HG02981 (cell line): ENCODE results near the gene ACADVL.
A peak's percentile ranks its signal among the peaks of the same experiment; 100 is the strongest.
"Not testable (repeated sequence)": the region's sequence is repeated elsewhere in the genome, so short reads cannot be mapped to it uniquely, and the experiment has no call there.

Experiments
- ATAC-seq: cut with Tn5 transposase; IDR thresholded peaks from one replicate; pipeline ENCODE4 v1.9.1; 2021; ENCODE audit warnings: mild to moderate bottlenecking, moderate library complexity; ENCODE audit not compliant: unreplicated experiment

Gene ACADVL

DNA sequence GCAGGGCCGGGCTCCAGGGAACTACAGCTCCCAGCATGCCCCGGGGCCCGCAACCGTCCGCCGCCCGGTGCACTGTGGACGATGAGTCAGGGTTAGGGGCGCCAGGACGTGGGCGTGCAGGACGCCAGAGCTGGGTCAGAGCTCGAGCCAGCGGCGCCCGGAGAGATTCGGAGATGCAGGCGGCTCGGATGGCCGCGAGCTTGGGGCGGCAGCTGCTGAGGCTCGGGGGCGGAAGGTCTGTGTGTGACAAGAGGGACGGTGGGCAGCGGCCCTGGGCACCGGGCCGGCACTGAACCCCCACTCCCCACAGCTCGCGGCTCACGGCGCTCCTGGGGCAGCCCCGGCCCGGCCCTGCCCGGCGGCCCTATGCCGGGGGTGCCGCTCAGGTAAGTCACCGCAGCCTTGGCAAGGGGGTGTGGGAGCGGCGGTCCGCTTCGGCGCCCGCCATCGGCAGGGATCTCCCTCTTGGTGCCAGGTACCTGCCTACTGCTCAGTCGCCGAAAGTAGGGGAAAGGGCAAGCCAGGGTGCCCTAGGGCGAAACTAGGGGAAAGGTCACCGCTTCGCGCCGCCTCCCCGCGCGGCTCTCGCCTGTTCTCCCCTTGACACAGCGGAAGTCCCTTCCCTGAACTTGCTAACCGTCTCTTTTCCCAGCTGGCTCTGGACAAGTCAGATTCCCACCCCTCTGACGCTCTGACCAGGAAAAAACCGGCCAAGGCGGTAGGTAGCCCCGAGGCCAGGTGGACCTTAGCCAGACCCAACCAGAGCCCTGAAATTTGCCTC, at the start of gene ACADVL, which contains the start of gene DLG4:
Gene ACADVL, plus strand, starts transcription at position 127 of the 781 bp plus-strand sequence. Its CDS starts 47 bp downstream, at position 174.
Gene DLG4, minus strand, starts transcription at position 25 of the 781 bp plus-strand sequence.
- ATAC-seq = peak; percentile 48

DNA sequence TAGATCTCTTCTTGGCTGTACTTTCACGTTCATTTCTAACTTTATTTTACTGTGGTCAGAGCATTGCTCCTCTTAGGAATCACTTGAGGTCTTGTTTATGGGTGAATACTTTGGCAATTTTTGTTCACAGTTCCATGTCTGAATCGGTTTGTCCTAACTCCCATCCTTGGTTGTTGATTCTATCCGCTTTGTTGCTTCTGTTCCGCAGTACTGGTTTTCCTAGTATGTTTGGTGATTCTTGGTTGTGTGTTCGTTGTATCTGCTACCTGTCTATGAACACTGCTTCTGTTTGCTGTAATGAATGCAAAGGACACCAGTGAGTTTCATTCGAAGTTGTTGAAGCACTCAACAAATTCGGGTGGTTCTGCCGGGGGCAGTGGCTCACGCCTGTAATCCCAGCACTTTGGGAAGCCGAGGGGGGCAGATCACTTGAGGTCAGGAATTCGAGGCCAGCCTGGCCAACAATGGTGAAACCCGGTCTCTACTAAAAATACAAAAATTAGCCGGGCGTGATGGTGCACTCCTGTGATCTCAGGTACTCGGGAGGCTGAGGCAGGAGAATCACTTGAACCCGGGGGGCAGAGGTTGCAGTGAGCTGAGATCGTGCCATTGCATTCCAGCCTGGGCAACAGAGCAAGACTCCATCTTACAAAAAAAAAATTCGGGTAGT, 47.1 kb upstream of the ACADVL start:
- ATAC-seq = not testable (repeated sequence)

DNA sequence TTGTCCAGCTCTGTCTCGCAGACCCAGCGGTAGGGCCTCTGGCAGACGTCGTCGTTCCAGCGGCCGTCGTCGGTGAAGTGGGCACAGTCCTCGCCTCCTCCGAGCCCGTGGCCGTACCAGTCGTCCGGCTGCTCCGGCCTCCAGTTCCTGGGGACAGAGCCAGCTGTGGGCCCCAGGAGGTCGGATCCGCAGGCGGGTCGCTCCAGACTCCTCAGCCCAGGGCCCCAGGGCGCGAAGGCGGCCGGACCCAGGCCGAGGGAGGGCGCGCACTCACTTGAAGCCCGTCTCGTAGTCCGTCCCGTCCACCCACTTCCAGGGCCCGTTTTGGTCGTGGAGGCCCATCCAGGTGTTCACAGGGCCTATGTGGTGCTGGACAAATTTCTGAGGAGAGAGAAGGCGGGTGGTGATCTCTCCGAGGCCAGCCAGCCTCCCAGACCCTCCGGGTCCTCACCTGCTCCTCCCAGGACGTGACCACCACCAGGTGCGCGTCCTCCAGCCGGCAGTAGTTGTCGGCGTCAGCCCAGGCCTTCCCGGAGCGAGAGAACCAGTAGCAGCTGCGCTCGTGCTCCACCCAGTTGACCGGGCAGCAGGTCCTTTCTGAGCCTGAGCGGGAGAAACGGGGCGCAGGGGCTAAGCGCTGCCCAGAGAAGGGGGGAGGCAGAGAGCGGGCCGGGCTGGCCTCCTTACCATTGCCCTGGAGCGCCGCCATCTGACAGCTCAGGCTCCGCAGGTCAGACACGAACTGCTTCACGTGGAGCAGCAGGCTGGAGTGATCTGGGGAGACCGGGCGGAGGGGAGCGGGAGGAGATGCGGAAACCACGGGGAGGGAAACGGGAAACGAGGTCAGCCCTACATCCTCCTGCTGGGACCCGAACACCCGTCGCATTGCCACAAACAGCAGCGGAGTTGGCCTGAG, 45.8 kb upstream of the ACADVL start:
- ATAC-seq = no peak

DNA sequence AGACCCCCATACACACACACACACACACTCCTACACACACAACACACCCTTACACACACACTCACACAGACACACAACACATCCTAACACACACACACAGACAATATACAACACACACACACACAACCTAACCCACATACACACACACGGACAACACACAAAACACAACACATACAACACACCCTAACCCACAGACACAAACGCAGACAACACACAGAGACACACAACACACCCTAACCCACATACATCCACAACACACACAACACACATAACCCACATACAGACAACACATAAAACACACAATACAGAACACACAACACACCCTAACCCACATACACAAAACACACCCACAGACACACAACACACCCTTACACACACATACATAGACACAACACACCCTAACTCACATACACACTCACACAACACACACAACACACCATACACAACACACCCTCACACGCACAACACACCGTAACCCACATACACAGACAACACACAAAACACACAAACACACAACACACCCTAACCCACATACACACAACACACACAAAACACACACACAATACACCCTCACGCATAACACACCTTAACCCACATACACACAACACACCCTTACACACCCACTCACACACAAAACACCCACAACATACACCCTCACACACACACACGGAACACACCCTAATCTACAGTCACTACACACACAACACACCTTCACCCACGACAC, 45.0 kb upstream of the ACADVL start:
- no peak for ATAC-seq

DNA sequence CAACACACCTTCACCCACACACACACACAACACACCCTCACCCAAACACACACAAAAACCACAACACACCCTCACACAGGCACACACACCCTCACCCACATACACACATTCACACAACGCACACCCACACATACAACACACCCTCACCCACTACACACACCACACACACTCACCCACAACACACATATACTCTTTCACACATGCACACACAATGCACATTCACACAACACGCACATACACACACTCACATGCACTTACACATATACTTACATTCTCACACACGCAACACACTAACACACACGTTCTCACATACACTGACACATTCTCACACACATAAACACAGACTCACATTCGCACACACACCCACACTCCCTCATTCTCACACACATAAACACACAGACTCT, 44.4 kb upstream of the ACADVL start:
- ATAC-seq = no peak

DNA sequence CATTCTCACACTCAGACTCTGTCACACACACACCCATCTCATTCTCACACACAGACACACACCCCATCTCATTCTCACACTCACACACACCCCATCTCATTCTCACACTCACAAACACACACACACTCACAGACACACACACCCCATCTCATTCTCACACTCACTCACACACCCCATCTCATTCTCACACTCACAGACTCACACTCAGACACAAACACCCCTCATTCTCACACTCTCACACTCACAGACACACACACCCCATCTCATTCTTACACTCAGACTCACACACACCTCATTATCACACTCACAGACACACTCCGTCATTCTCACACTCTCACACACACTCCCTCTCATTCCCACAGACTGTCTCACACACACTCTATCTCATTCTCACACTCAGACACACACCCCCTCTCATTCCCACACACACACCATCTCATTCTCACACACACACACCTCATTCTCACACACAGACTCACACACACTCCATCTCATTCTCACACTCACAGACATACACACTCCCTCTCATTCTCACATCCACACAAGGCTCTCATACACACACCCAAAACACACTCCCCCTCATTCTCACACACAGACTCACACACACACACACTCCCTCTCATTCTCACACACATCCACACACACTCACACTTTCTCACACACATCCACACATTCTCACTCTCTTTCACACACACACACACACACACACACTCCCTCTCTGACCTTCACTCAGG, 43.5 kb upstream of the ACADVL start:
- ATAC-seq = no peak

DNA sequence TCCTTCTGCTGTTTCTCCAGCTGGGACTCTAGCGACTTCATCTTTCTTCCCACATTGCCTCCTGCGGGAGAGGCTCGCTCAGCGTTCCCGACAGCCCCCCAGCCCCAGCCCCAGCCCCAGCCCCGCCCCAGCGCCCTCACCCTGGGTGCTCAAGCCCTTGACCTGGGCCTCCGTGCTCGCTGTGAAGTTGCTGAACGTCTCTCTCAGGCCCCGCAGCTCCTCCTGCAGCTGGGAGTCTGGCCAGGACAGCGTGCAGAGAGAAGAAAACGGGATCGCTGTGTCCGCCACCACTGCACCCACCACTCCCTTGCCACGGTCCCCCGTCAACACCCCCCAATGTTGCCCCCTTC, 42.9 kb upstream of the ACADVL start:
- no peak for ATAC-seq

DNA sequence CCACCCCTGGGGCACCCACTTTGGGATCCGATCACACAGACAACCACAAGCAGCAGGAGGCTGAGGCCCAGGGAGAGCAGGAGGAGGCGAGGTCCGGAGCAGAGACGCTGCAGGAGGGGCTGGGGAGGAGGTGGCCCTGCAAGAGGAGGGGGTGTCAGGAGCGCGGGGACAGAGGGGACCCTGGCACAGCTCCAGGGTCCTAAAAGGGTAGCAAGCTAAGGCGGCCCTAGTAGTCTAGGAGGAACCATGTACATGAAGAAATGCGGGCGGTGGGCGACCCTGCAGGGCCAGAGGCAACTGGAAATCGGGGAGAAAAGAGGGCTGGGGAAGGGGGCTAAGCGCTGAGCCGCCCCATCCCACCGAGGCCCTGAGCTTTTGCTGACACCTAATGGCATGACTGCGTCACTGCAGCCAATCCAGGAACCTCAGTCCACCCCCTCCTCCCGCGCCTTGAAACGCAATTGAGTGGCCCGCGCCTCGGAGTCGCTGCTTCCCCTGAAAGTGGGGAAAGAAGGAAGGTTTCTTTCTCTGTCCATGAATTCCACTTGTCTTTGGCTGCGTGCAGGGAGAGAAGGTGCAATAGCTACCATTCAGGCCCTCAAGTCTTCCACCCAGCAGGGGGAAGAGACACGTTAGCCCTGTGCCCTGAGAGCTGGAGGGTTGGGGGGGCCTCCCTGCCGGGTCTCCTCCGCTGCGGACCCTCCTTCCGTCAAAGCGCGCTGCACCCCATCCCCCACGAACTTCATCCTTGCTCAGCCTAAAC, 42.4 kb upstream of the ACADVL start:
- no peak for ATAC-seq

DNA sequence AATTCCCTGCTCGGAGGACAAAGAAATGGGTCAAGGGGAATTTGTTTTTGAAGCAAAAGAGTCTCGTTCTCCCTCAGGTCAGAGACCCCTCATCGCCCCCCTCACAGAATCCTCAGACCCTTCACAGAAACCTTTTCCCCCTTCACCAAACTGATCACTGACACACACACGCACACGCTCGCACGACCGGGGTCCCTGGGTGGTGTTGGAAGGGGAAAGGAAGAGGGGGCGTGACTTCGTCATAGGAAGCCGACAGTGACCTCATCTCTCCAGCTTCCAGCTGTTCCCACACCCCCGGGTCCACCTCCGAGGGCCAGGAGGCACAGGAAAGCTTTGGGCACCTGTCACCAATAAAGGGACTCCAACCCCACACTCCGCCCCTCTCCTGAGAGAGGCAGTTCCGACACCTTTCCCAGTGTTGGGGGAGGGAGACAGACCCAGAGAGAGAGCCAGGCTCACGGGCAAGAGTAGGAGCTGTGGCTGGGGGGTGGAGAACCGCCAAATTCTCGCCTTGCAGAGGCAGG, 41.7 kb upstream of the ACADVL start:
- ATAC-seq = no peak

DNA sequence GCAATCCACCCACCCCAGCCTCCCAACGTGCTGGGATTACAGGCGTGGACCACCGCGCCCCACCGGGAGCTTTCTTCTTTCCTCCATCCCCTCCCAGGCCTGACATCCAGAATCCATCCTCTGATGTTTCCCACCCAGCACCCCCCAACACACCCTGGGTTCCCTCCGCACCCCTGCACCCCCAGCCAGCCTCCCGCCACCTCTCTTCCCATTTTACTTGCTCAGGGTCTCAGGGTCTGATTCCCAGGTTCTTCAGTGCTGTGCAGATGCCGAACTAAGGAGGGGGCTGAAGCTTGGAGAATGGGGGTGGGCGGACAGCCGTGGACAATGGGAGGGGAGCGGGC, 40.8 kb upstream of the ACADVL start:
- no peak for ATAC-seq

DNA sequence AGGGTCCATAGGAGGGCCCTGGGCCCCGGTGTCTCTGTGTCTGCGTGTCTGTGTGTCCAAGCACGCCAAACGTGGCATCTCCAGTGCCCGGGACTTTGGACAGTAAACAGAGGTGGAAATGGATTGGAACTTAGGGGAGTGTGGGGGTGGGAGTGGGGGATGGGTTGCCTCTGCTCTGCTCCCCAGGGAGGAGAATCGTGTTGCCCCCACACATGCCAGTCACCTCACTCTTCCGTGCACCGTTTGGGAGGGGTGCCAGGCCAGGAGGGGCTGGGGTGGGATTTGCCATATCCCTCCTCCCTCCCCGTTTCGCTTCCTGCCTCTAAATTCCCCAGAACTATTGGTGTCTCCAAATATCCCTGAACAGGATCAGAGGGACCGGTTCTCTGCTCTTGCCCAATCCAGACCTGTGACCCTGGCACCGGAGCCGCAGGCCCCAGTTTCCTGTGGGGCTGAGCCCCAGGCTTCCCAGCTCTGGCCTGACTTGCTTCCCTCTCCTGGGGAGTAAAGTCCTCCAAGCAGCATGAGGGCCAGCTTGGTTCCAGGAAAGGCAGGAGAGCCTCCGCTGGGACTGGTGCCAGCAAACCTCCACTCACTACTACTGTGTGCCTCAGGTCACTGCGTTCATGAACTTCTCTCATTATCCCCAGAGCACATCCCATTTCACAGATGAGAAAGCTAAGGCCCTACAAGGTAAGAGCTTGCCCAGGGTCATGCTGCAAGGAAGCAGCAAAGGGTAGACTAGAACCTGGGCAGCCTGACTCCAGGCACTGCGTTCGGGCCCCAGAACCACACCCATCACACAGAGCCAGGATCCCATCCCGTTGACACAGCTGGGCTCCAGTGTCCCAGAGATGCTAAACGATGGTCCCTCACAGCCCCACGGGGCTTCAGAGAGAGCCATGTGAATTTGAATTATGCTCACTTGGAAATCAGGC, 40.2 kb upstream of the ACADVL start, which contains the start of gene ASGR1:
Gene ASGR1, minus strand, starts transcription at position 54 of the 938 bp plus-strand sequence. CDS start 807 bp downstream, outside the sequence.
- ATAC-seq = no peak

DNA sequence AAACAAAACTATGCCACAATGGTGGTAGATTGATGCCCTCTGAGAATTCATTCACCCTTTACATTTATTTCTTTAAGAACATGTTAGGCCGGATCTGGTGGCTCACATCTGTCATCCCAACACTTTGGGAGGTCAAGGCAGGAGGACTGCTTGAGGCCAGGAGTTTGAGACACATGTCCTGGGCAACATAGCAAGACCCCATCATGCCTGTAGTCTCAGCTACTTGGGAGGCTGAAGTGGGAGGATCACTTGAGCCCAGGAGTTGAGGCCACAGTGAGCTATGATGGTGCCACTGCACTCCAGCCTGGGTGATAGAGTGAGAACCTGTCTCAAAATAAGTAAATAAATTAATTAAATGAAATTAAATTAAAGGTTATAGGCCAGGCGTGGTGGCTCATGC, 37.6 kb upstream of the ACADVL start:
- ATAC-seq = not testable (repeated sequence)

DNA sequence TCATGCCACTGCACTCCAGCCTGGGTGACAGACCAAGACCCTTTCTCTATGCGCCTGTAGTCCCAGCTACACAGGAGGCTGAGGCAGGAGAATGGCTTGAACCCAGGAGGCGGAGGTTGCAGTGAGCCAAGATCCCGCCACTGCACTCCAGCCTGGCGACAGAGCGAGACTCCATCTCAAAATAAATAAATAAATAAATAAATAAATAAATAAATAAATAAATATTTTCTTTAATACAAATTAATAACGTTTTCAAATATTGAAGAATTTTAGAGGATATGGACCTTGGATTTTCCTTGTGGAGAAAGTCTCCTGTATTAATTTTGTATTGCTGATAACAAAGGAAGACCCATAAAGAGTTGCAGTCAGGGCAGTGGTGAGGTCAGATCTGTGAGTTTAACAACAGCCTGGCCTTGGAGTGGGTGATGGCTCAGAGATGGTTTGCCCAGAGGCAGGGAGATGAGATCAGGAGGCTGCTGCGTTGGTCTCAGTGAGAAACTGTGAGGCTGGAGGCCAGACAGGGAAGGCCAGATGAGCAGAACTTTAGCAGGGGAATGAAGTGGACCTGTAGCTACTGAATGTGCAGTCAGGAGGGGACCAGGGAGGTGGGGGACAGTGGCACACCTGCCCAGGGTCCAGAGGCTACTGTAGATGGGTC, 36.2 kb upstream of the ACADVL start:
- no peak for ATAC-seq

DNA sequence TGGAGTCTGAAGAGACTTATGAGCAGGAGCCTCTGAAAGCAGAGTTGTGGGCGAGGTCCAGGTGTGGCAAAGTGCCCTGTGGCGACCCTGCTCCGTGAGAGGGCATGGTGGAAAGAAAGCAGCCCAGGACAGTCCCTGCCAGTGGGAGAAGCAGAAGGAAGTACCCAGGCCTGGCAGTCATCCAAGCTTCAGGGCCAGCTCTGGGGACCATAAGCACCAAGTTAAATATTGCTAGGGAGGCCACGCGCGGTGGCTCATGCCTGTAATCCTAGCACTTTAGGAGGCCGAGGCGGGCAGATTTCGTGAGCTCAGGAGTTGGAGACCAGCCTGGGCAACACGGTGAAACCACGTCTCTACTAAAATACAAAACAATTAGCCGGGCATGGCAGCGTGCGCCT, 35.6 kb upstream of the ACADVL start:
- ATAC-seq = no peak

DNA sequence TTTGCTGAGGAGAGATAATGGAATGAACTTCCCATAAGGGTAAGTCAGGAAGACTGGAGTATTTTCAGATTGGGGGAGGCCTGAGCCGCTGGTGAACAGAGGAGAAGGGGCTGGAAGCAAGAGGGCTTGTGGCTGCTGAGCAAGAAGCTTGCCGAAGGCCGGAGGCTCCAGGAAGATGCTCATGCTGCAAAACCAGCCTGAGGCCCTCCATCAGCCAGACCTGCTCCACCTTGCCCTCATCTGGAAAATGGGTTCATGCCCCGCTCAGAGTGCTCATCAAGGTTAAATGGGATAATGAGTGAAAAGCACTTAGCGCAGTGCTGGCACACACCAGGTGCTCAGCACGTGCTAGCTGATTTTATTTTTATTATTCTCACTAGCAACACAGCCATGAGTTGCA, 35.1 kb upstream of the ACADVL start:
- ATAC-seq = no peak

DNA sequence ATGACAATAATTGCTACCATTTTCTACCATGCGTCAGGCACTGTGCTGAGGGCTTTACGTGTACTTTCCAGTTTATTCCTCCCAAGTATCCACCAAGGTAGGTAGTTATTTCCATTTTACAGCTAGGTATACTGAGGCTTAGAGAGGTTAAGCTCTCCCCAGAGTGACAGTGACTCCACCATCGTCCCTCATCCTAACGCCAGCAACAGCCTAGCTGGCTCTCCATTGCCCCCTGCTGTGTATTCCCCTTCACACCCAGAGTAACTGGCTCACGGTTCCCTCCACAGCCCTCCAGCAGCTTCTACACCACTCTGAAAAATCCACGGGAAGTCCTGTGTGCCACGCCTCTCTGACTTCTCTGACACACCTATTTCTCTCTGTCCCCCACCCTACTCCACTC, 33.5 kb upstream of the ACADVL start:
- ATAC-seq = no peak

DNA sequence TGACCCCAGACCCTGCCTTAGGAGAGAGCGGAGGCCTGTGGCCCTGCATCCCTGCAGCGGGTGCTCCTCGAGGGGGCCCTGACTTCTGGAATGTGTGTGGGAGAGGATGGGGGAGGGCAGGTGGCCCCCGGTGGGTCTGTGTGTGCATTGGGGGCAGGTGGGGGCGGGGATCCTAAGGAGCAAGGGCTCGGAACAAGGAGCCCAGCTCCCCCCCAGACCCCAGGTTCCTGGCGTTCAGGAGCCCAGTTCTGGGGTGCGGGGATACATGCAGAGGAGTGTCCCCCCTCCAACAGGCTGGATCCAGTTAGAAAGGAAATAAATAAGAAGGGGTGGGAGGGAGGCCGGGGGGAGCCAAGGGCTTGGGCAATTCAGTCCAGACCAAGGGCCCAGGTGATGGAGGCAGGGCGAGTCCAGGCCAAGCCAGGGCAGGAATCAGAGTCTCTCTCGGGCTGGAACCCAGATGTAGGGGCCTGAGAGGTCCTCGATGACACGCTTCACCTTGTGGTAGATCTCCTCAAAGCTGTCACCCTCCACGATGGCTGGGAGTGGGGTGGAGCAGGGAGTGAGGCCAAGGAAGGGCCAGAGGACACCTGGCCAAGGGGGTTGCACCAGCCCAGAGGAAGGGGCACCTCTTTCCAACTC, 29.3 kb upstream of the ACADVL start:
- no peak for ATAC-seq
